IPS DF 6.9 (cell line): Measurements from ENCODE around the gene SNX2.

Experiments used
- DNase-seq: peaks from one replicate; pipeline ENCODE4 v3.0.0-alpha.2; 2013; ENCODE audit warnings: low read depth, low spot score
- H3K27ac ChIP-seq: one replicate; pipeline ENCODE4 v1.5.1; 2013; ENCODE audit warnings: low read length, control low read depth
- H3K27me3 ChIP-seq: 2 replicates; pipeline ENCODE4 v1.6.1; 2013; ENCODE audit warnings: mild to moderate bottlenecking, low read length; ENCODE audit not compliant: control insufficient read depth, insufficient read depth
- H3K36me3 ChIP-seq: 2 replicates; pipeline ENCODE4 v1.6.1; 2013; ENCODE audit warnings: low read length; ENCODE audit not compliant: control insufficient read depth, insufficient read depth
- H3K4me1 ChIP-seq: 2 replicates; pipeline ENCODE4 v1.6.1; 2013; ENCODE audit warnings: low read length; ENCODE audit not compliant: control insufficient read depth, insufficient read depth
- H3K4me3 ChIP-seq: 2 replicates; pipeline ENCODE4 v1.5.1; 2013; ENCODE audit warnings: mild to moderate bottlenecking, low read length
- H3K9me3 ChIP-seq: 2 replicates; pipeline ENCODE4 v1.6.1; 2013; ENCODE audit warnings: low read length, inconsistent platforms; ENCODE audit not compliant: control insufficient read depth, insufficient read depth
- WGBS: extraction: QIAGEN DNeasy Blood & Tissue Kit; methylation state at CpG from one replicate; pipeline ENCODE4 v1.1.7; 2013; ENCODE audit warnings: mixed read lengths, missing lambda C conversion rate; ENCODE audit not compliant: insufficient read length, insufficient coverage; 5-methylcytosine and 5-hydroxymethylcytosine counted together

The SNX2 gene

GRCh38 chr5:122863721-122864120, 88.8 kb downstream of the SNX2 start:
- Histone ChIP-seq H3K36me3 (no peaks in the 10 kb centered on the region), H3K9me3 (no peaks in the 10 kb centered on the region), H3K4me1 (peaks cover 1% of the 10 kb centered on the region; the same call in 1 of the 2 replicates), H3K4me3 (no peak overlapping the region), H3K27me3 (no peaks in the 10 kb centered on the region), H3K27ac (no peak overlapping the region)
- WGBS: no CpG with 5 or more reads among the region's 4 CpGs
- DNase-seq: no peak

- Histone ChIP-seq H3K27ac (no peak overlapping the region), H3K4me1 (peaks cover 1% of the 10 kb centered on the region; the same call in 1 of the 2 replicates), H3K36me3 (no peaks in the 10 kb centered on the region), H3K27me3 (no peaks in the 10 kb centered on the region), H3K9me3 (no peaks in the 10 kb centered on the region), H3K4me3 (no peak overlapping the region)
- WGBS: no CpG with 5 or more reads among the region's 6 CpGs
- no peak for DNase-seq
Observed at GRCh38 chr5:122864400-122864799, 89.5 kb downstream of the SNX2 start.

GRCh38 chr5:122864842-122865241, 90.0 kb downstream of the SNX2 start:
- H3K27ac ChIP-seq: no peak overlapping the region
- DNase-seq: no peak
- no peaks in the 10 kb centered on the region for H3K9me3 ChIP-seq
- peaks cover 1% of the 10 kb centered on the region; the same call in 1 of the 2 replicates for H3K4me1 ChIP-seq
- H3K36me3 ChIP-seq: no peaks in the 10 kb centered on the region
- no peaks in the 10 kb centered on the region for H3K27me3 ChIP-seq
- no peak overlapping the region for H3K4me3 ChIP-seq
- WGBS: no CpG with 5 or more reads among the region's 1 CpG

GRCh38 chr5:122870219-122870856, 95.5 kb downstream of the SNX2 start:
- Histone ChIP-seq H3K27ac (no peak overlapping the region), H3K4me3 (no peak overlapping the region), H3K9me3 (no peaks in the 10 kb centered on the region), H3K4me1 (no peaks in the 10 kb centered on the region; the same call in 1 of the 2 replicates), H3K36me3 (no peaks in the 10 kb centered on the region), H3K27me3 (no peaks in the 10 kb centered on the region)
- WGBS: 100% methylated on average over 3 of the region's 7 CpGs
- no peak for DNase-seq

- H3K4me3 ChIP-seq: no peak overlapping the region
- DNase-seq: no peak
- H3K27me3 ChIP-seq: no peaks in the 10 kb centered on the region
- WGBS: no CpG with 5 or more reads among the region's 8 CpGs
- no peaks in the 10 kb centered on the region; the same call in 1 of the 2 replicates for H3K4me1 ChIP-seq
- no peaks in the 10 kb centered on the region for H3K36me3 ChIP-seq
- no peaks in the 10 kb centered on the region for H3K9me3 ChIP-seq
- no peak overlapping the region for H3K27ac ChIP-seq
Observed at GRCh38 chr5:122871661-122872060, 96.8 kb downstream of the SNX2 start.

- Histone ChIP-seq H3K36me3 (no peaks in the 10 kb centered on the region), H3K27ac (no peak overlapping the region), H3K27me3 (no peaks in the 10 kb centered on the region), H3K9me3 (no peaks in the 10 kb centered on the region), H3K4me1 (no peaks in the 10 kb centered on the region; the same call in 1 of the 2 replicates), H3K4me3 (no peak overlapping the region)
- no peak for DNase-seq
- no CpG with 5 or more reads among the region's 4 CpGs for WGBS
Observed at GRCh38 chr5:122874179-122874875, 99.4 kb downstream of the SNX2 start.

- Histone ChIP-seq H3K9me3 (no peaks in the 10 kb centered on the region), H3K4me1 (no peaks in the 10 kb centered on the region), H3K27me3 (no peaks in the 10 kb centered on the region), H3K4me3 (no peak overlapping the region), H3K27ac (no peak overlapping the region), H3K36me3 (no peaks in the 10 kb centered on the region)
- WGBS: no CpG with 5 or more reads among the region's 2 CpGs
- no peak for DNase-seq
Observed at GRCh38 chr5:122877518-122877917, 102.6 kb downstream of the SNX2 start.

GRCh38 chr5:122879076-122879475, 104.2 kb downstream of the SNX2 start:
- Histone ChIP-seq H3K36me3 (no peaks in the 10 kb centered on the region), H3K4me3 (no peak overlapping the region), H3K4me1 (no peaks in the 10 kb centered on the region), H3K9me3 (no peaks in the 10 kb centered on the region), H3K27ac (no peak overlapping the region), H3K27me3 (no peaks in the 10 kb centered on the region)
- WGBS: no CpG with 5 or more reads among the region's 3 CpGs
- DNase-seq: no peak
